HCT116 (cell line): ENCODE measurements around the gene RPL26. TPM values are rescaled to one million over a fixed set of nuclear protein-coding genes. Genes with fewer than 3 reads are reported as not detected.

Experiments used
- ATAC-seq: fragments of 200-7000 bp; cut with Tn5 transposase; 2 replicates; pipeline ENCODE4 v1.9.1; 2020; ENCODE audit warnings: mild to moderate bottlenecking, moderate library complexity
- BruUV-seq: library from RNA; stranded (reverse); fragments of 400-500 nt; replicated peaks from 2 replicates; lab custom pipeline; 2021; lab: Mats Ljungman, UMichigan
- CTCF ChIA-PET: fragments of 300-600 bp; sonication (Branson Sonifier 250); formaldehyde crosslinking; loops from one replicate; lab custom pipeline; 2021; ENCODE audit warnings: antibody characterized with exemption; lab: Charles Lee
- POLR2A ChIA-PET: fragments of 300-600, 350-600 bp; sonication (Branson Sonifier 250); formaldehyde crosslinking; loops from one replicate; lab custom pipeline; 2021; ENCODE audit warnings: antibody characterized with exemption; lab: Charles Lee
- RAD21 ChIA-PET, 2 experiments: fragments of 300-600 bp; sonication (Branson Sonifier 250); formaldehyde crosslinking; loops; one replicate each; lab custom pipeline; 2023; ENCODE audit warnings: low total read pairs in 2 of 2; ENCODE audit not compliant: uncharacterized antibody in 2 of 2, unreplicated experiment in 2 of 2, low non-redundant PET in 1 of 2; lab: Charles Lee
- DNase-seq: peaks from one replicate; pipeline ENCODE4 v3.0.0-alpha.2; 2010; ENCODE audit warnings: low read depth, low spot score
- H2AFZ ChIP-seq: fragments of 200-600 bp; shearing (Covaris generic), sonication (generic); 2 replicates; pipeline ENCODE4 v1.6.1; 2017; ENCODE audit warnings: low read depth, mixed run types, mixed read lengths, antibody characterized with exemption, low read length; ENCODE audit not compliant: poor library complexity, severe bottlenecking
- H3K27ac ChIP-seq: 2 replicates; pipeline ENCODE4 v1.5.1; 2012; ENCODE audit warnings: low read depth, low read length
- H3K27me3 ChIP-seq: fragments of 200-600 bp; sonication (generic); 2 replicates; pipeline ENCODE4 v1.6.1; 2016; ENCODE audit warnings: mixed run types, low read length, mixed read lengths; ENCODE audit not compliant: insufficient read depth
- H3K36me3 ChIP-seq, 2 experiments: fragments of 200-500 bp in 1 of 2; fragments of 200-600 bp in 1 of 2; sonication (Bioruptor generic) in 1 of 2; sonication (generic) in 1 of 2; 2 replicates each; pipeline versions ENCODE4 v1.5.1 to v1.6.1; 2014 to 2016; ENCODE audit warnings: low read length in 2 of 2, inconsistent platforms in 1 of 2, mixed read lengths in 1 of 2, mixed run types in 1 of 2; ENCODE audit not compliant: insufficient read depth in 2 of 2, control insufficient read depth in 1 of 2
- H3K4me1 ChIP-seq, 2 experiments: fragments of 200-600 bp in 1 of 2; sonication (generic) in 1 of 2; 2 replicates each; pipeline versions ENCODE4 v1.5.1 to v1.6.1; 2012 to 2017; ENCODE audit warnings: low read length in 2 of 2, inconsistent platforms in 1 of 2, mild to moderate bottlenecking in 1 of 2, mixed read lengths in 1 of 2, mixed run types in 1 of 2, moderate library complexity in 1 of 2; ENCODE audit not compliant: insufficient read depth in 2 of 2, control insufficient read depth in 1 of 2
- H3K4me2 ChIP-seq: fragments of 200-600 bp; sonication (generic); 2 replicates; pipeline ENCODE4 v1.6.1; 2017; ENCODE audit warnings: mixed run types, low read length, mixed read lengths
- H3K4me3 ChIP-seq, 2 experiments: fragments of 200-600 bp in 1 of 2; sonication (generic) in 1 of 2; replicated peaks in 1 of 2; 2 replicates each; pipeline ENCODE4 v1.5.1; 2011 to 2016; ENCODE audit warnings: low read length in 2 of 2, control low read depth in 1 of 2, low read depth in 1 of 2, mild to moderate bottlenecking in 1 of 2, mixed read lengths in 1 of 2, mixed run types in 1 of 2
- H3K79me2 ChIP-seq: fragments of 200-600 bp; sonication (generic); 2 replicates; pipeline ENCODE4 v1.6.1; 2017; ENCODE audit warnings: mild to moderate bottlenecking, mixed run types, low read length, moderate library complexity, mixed read lengths; ENCODE audit not compliant: insufficient read depth
- H3K9ac ChIP-seq: fragments of 200-600 bp; sonication (generic); 2 replicates; pipeline ENCODE4 v1.6.1; 2016; ENCODE audit warnings: low read length, mixed read lengths
- H3K9me2 ChIP-seq: fragments of 200-600 bp; sonication (generic), shearing (Covaris generic); 2 replicates; pipeline ENCODE4 v1.6.1; 2017; ENCODE audit warnings: mixed run types, mild to moderate bottlenecking, moderate library complexity; ENCODE audit not compliant: insufficient read depth
- H3K9me3 ChIP-seq, 2 experiments: fragments of 200-500 bp in 1 of 2; fragments of 200-600 bp in 1 of 2; sonication (Bioruptor generic) in 1 of 2; sonication (generic) in 1 of 2; 2 replicates each; pipeline ENCODE4 v1.6.1; 2014 to 2017; ENCODE audit warnings: low read length in 2 of 2, mixed read lengths in 2 of 2, inconsistent platforms in 1 of 2, low read depth in 1 of 2, mild to moderate bottlenecking in 1 of 2, mixed run types in 1 of 2, moderate library complexity in 1 of 2; ENCODE audit not compliant: control insufficient read depth in 1 of 2, insufficient read depth in 1 of 2
- H4K20me1 ChIP-seq: fragments of 200-600 bp; sonication (generic), shearing (Covaris generic); 2 replicates; pipeline ENCODE4 v1.6.1; 2017; ENCODE audit warnings: mixed run types, mild to moderate bottlenecking, moderate library complexity; ENCODE audit not compliant: insufficient read depth
- CEBPB ChIP-seq: IDR thresholded peaks from 2 replicates; pipeline ENCODE4 v1.6.1; 2012; ENCODE audit warnings: low read depth
- EZH2 ChIP-seq: fragments of 200-600 bp; sonication (generic); IDR thresholded peaks from 2 replicates; pipeline ENCODE4 v1.6.1; 2017; ENCODE audit warnings: antibody characterized with exemption, mixed run types
- JUND ChIP-seq: IDR thresholded peaks from 2 replicates; pipeline ENCODE4 v1.6.1; 2012
- POLR2A ChIP-seq: IDR thresholded peaks from 2 replicates; pipeline ENCODE4 v1.7.0; 2011; ENCODE audit warnings: borderline replicate concordance; ENCODE audit not compliant: insufficient read depth, insufficient read length; ENCODE audit errors: extremely low read depth
- POLR2AphosphoS5 ChIP-seq: IDR thresholded peaks from 2 replicates; pipeline ENCODE4 v1.6.1; 2011; ENCODE audit warnings: mild to moderate bottlenecking, low read depth, low read length, moderate library complexity
- RAD21 ChIP-seq: IDR thresholded peaks from 2 replicates; pipeline ENCODE4 v1.6.1; 2012; ENCODE audit warnings: low read depth, mild to moderate bottlenecking
- SIN3A ChIP-seq: IDR thresholded peaks from 2 replicates; pipeline ENCODE4 v1.6.1; 2012; ENCODE audit warnings: low read depth
- SP1 ChIP-seq: IDR thresholded peaks from 2 replicates; pipeline ENCODE4 v1.6.1; 2012; ENCODE audit warnings: low read depth
- YY1 ChIP-seq: IDR thresholded peaks from 2 replicates; pipeline ENCODE4 v1.6.1; 2011; ENCODE audit warnings: low read length, low read depth, moderate library complexity, mild to moderate bottlenecking; ENCODE audit not compliant: insufficient replicate concordance; ENCODE audit errors: extremely low read depth
- ZNF274 ChIP-seq: fragments of 200-500 bp; sonication (Bioruptor generic); IDR thresholded peaks from 2 replicates; pipeline ENCODE4 v1.6.1; 2014; ENCODE audit warnings: mild to moderate bottlenecking, low read depth, low read length, inconsistent platforms
- intact Hi-C: fragments of 100-400 bp; cut with micrococcal nuclease; formaldehyde crosslinking; loops from 2 replicates; pipeline ENCODE4 v1.10.0; 2022
- total RNA-seq: library from RNA; stranded (reverse); gene quantifications from one replicate; pipeline ENCODE4 v1.2.1, GENCODE V29; 2021; ENCODE audit not compliant: unreplicated experiment
- TF ChIP-seq, protein P1 (sequence below): IDR thresholded peaks from 2 replicates; pipeline ENCODE4 v1.6.1; 2012
- TF ChIP-seq, protein P2 (sequence below): IDR thresholded peaks from 2 replicates; pipeline ENCODE4 v1.6.1; 2011; ENCODE audit warnings: mild to moderate bottlenecking, low read length, moderate library complexity; ENCODE audit not compliant: insufficient replicate concordance; ENCODE audit errors: extremely low read depth

RPL26 gene
- total RNA-seq, 1 experiment from 2014 or later, result 2,603 TPM

DNA sequence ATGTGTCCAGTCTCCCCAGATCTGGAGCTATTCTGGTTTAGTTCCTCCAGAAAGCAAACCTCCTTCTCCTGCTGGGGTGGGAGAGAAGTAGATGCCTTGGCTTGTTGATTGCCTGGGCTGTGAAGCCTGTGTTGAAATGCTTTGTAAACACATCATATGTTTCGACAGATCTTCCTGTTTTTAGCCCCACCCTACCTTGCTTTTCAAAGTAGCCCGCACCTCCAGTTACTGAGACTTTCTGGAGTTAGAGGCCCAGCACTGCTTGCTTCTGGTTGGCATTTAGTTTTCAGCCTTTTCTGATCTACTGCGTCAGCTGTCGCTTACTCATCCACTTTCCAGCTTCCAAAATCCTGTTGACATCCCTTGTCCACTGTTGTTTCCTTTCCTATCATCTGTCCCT is 34.8 kb upstream of the RPL26 start:
- Histone ChIP-seq H3K79me2 (no peaks in the 10 kb centered on the region), H3K27me3 (peaks cover 6% of the 10 kb centered on the region; the same call in 1 of the 2 replicates), H3K4me3 (no peak overlapping the region), H2AFZ (no peak overlapping the region), H4K20me1 (no peaks in the 10 kb centered on the region), H3K9me2 (no peaks in the 10 kb centered on the region), H3K36me3 (no peaks in the 10 kb centered on the region), H3K4me1 (peaks cover 6 to 10% of the 10 kb centered on the region in 2 experiments), H3K4me2 (no peak overlapping the region), H3K9ac (no peak overlapping the region), H3K9me3 (no peaks in the 10 kb centered on the region), H3K27ac (no peak overlapping the region)
- ChIA-PET POLR2A (interaction anchor here (1.2 kb wide), 1 partner anchor 18 kb away, joined by 3 read pairs; the partner anchor contains the start of gene NDEL1), RAD21 (no interaction called here), CTCF (no interaction called here)
- no peak for TF ChIP-seq RAD21
- TF ChIP-seq, protein P1, sequence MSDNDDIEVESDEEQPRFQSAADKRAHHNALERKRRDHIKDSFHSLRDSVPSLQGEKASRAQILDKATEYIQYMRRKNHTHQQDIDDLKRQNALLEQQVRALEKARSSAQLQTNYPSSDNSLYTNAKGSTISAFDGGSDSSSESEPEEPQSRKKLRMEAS, result no peak
- TF ChIP-seq, protein P2, sequence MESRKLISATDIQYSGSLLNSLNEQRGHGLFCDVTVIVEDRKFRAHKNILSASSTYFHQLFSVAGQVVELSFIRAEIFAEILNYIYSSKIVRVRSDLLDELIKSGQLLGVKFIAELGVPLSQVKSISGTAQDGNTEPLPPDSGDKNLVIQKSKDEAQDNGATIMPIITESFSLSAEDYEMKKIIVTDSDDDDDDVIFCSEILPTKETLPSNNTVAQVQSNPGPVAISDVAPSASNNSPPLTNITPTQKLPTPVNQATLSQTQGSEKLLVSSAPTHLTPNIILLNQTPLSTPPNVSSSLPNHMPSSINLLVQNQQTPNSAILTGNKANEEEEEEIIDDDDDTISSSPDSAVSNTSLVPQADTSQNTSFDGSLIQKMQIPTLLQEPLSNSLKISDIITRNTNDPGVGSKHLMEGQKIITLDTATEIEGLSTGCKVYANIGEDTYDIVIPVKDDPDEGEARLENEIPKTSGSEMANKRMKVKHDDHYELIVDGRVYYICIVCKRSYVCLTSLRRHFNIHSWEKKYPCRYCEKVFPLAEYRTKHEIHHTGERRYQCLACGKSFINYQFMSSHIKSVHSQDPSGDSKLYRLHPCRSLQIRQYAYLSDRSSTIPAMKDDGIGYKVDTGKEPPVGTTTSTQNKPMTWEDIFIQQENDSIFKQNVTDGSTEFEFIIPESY, result no peak
- no peak for TF ChIP-seq YY1
- TF ChIP-seq POLR2AphosphoS5, result no peak
- TF ChIP-seq ZNF274, result no peak
- TF ChIP-seq POLR2A, result no peak
- TF ChIP-seq JUND, result no peak
- no peak for TF ChIP-seq CEBPB
- TF ChIP-seq SP1, result no peak
- no peak for TF ChIP-seq SIN3A
- no peak for TF ChIP-seq EZH2
- DNase-seq (no peak), ATAC-seq (no peak)
- no TSS peak for BruUV-seq
- intact Hi-C loops, result no loop called here
